ENCODE measurements around the gene C4orf46.

C4orf46 gene

DNA sequence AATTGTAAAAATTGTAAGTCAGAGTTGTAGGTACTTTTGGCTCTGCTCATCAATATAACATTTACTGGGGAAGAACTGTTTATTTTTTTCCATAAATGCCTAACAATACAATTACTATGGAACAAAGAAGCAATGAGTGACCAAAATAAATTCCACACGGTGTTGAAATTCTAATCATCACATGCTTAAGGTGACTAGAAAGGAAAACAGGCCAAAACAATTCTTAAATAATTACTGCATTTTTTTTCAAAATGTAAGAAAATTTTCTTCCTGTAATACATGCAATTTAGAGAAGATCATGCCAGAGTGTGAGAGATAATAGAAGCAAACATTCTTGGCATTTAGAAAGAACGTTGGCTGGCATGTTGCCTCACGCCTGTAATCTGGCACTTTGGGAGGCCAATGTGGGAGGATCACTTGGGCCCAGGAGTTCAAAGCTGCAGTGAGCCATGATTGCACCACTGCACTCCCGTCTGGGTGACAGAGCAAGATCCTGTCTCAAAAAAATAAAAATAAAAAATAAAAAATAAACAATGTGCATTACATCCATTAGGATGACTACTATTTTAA is 22.5 kb downstream of the C4orf46 start:
- no peak for FAIRE-seq

- no peak for FAIRE-seq
Observed at GRCh38 chr4:158644760-158645159, 26.9 kb downstream of the C4orf46 start.

GRCh38 chr4:158644356-158644755 is 27.3 kb downstream of the C4orf46 start:
- FAIRE-seq: no peak

- FAIRE-seq: no peak
Observed at GRCh38 chr4:158636619-158637018, 35.1 kb downstream of the C4orf46 start.

DNA sequence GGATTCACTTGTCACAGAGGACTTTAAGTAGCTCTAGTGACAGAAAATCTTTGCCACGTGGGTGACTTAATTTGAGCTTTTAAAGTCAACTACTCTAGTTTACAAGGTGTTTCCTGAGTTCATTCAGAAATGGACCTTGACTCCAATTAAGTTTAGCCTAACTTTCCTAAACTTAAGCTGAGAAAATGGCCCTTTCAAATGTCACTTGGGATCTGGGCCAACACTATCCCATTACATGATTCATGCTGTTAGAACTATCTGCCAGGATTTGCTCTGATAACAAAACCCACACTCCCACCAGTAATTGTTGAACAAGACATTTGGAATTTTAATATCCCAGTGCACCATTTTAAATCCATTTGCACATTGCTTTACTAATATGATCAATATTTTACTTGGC is 40.8 kb downstream of the C4orf46 start:
- FAIRE-seq: no peak

GRCh38 chr4:158625544-158625943 is 46.1 kb downstream of the C4orf46 start:
- no peak for FAIRE-seq

DNA sequence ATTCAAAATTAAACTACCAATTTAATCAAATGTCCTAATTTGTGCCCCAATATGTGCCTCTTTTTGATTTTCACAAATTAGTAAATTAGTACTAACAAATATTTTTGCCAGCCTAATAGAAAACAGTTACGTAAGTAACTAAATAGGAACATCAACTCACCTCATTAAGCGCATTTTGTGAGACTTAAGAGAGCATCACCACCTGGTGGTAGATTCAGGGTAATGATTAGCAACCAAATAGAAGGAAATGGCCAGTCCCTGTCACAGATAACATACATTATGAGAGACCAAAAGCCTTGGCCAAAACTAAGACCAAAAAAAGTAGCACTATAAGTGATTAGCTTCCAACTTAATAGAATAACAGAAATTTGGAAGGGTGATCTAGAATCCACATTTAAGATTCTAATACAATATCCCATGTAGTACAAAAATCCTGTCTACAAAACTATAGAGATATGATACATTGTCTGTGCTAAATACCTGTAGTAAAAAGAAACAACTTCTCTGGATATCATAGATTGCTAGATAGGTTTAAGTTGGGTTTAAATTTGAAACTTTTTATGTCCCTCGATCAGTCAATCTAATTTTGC is 46.7 kb downstream of the C4orf46 start:
- FAIRE-seq: no peak

DNA sequence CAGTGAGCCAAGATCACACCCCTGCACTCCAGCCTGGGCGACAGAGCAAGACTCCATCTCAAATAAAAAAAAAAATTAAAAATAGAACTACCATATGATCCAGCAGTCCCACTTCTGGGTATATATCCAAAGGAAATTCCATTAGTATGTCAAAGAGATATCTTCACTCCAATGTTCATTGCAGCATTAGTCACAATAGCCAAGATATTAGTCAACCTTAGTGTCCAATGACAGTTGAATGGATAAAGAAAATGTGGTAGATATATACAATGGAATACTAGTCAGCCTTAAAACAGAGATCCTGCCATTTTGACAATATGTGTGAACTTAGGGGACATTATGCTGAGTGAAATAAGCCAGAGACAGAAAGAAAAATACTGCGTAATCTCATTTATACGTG is 49.4 kb downstream of the C4orf46 start:
- no peak for FAIRE-seq

- no peak for FAIRE-seq
Observed at GRCh38 chr4:158621729-158622128, 50.0 kb downstream of the C4orf46 start.

DNA sequence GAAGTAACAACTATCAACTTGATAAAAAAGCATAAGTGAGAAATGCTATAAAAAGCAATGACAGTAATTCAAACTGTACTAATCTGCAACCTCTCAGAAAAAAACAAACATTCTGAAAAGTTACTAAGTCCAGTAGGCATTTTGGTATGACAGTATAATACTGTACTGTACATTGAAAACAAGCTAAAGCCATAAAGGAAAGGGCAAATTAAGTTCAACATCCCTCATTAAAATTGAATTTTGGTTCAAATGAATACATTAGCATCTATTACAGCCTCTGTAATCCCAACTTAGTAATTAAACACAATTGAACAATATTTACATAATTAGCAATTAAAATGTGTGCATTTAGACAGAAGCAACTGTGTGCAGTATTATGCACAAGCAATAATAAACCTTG is 53.7 kb downstream of the C4orf46 start:
- FAIRE-seq: no peak

Measured in colon (tissue), 2 donors.